HG02840 (cell line): Measurements from ENCODE around the gene PRKCQ.
"Not testable (repeated sequence)": the region's sequence is repeated elsewhere in the genome, so short reads cannot be mapped to it uniquely, and the experiment has no call there.

Experiments
- ATAC-seq: cut with Tn5 transposase; IDR thresholded peaks from one replicate; pipeline ENCODE4 v1.9.1; 2021; ENCODE audit warnings: mild to moderate bottlenecking, moderate library complexity, moderate number of reproducible peaks; ENCODE audit not compliant: unreplicated experiment, low FRiP score

PRKCQ gene

GRCh38 chr10:6597478-6597877 lies 17.4 kb upstream of the PRKCQ start:
- ATAC-seq, result no peak

GRCh38 chr10:6595499-6595898 lies 15.4 kb upstream of the PRKCQ start:
- ATAC-seq, result no peak

DNA sequence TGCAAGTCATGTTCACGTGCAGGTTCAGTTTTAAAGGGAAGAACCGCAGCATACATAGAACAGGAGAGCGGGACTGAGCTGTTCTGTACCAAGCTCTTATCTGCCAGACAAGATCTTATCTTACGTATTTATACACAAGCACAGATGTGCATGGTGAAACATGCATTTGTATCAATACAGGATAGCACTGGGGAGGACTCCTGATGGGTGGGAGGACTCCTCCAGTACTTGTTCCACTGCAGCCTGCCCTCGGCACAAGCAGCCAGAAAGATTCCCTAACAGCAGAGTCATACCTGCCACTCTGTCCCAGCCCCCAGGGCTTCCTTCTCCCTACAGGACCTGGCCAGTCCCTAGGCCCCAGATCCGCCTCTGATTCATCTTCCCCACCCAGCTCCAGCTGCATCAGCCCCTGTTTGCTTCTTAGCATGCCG lies 13.2 kb upstream of the PRKCQ start:
- no peak for ATAC-seq

DNA sequence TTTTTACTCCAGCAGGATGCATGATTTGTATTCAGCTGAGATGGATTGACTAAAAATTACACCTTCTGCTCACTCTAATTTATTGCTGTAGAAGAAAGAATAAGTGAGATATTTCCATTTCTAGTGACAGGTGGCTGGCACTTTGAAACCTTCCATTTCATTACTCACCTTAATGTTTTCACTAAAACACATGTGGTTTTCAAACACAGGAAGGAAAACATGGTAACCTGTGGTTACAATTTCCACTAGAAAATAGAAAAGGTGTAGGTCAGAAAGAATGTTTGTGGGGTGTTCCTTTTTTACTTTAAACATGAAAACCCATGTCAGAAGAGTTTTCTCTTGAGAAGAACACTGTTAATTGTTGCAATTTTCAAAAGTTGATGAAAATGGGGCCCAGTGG lies 12.0 kb upstream of the PRKCQ start:
- ATAC-seq, result no peak

DNA sequence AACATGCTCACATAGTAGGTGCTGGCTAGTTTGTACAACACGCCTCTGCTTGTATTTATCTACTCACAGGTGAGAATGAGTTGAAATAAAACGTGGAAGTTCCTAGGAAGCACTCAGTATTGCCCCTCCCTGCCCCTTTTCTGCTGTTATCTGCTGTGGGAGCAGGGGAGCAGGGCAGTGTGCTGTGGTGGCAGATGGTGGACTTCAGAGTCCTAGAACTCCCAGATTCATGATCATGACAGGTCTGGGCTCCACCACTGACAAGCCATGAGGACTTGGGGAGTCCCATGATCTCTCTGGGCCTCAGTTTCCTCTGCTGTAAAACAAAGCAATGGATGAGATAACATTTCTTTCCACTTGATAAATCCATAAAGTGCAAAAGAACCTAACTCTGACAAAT lies 11.6 kb upstream of the PRKCQ start:
- ATAC-seq, result no peak

GRCh38 chr10:6590100-6590499 lies 10.0 kb upstream of the PRKCQ start:
- ATAC-seq, result no peak

GRCh38 chr10:6589287-6590094 lies 9.4 kb upstream of the PRKCQ start:
- ATAC-seq, result no peak

DNA sequence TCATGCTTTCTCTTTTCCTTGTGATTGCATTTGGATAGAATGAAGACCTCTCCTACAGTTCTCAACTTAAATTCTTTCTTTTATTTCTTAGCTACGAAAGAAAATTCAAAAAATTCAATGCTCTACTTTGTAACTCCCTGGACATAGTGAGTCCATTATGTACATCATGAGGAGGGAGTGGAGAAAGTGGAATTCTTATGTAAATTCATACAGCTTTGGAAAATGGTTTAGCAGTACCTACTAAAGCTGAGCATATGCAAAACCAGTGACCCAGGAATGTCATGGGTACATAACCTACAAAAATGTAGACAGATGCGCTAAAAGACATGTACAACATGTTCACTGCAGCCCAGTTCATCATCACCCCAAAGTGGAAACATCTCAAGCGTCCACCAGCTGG lies 8.8 kb upstream of the PRKCQ start:
- no peak for ATAC-seq

DNA sequence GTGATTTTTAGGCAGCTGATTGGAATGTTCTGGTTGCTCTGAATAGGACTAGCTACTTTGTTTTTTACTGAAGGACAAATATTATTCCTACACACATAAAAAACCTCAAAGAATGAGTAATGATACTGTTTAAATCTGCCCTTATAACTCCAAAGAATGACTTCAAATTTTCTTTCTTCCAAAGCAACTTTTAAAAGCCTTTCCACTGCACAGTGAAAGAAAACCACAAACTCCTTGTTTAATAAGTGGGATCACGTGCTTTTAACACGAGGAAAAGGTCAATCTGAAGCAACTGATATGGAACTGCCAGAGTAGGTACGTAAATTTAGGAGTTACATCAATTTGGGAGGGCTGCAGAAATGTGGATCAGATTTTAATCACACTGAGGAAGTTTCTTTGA lies 8.0 kb upstream of the PRKCQ start:
- ATAC-seq, result no peak

GRCh38 chr10:6586501-6586900 lies 6.4 kb upstream of the PRKCQ start:
- ATAC-seq, result no peak

DNA sequence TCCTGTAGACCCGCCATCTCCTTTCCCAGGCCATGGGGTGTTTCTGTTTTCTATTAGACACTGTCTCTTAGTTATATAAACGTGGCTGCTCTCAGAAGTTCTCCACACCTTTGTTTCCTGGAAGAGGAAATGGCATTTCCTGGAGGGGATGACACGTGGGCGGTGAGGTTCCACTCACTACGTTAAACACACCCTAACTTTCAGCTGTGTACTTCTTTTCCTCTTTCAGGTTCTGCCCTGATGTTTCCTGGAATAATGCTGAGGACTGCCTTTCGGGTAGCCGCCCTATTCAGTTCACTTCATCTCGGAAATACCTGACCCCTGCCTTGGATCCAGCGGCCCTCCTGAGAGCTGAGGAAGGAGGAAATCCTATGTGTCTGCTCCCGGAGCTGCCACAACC lies 3.4 kb upstream of the PRKCQ start:
- ATAC-seq, result no peak

- not testable (repeated sequence) for ATAC-seq
These were observed 2.8 kb upstream of the PRKCQ start for GRCh38 chr10:6582913-6583312.

DNA sequence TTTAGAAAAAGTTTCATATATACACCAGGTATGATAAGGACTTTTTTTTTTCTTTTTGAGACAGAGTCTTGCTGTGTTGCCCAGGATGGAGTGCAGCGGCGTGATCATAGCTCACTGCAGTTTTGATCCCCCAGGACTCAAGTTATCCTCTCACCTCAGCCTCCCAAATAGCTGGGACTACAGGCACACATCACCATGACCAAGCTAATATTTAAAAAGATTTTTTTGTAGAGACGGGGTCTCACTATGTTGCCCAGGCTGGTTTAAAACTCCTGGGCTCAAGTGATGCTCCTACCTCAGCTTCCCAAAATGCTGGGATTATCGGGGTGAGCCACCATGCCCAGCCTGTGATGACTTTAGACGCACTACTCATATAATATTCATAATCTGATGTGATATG lies 2.2 kb upstream of the PRKCQ start:
- ATAC-seq, result no peak

- no peak for ATAC-seq
These were observed 1.7 kb upstream of the PRKCQ start for GRCh38 chr10:6581778-6582228.

- ATAC-seq, result not testable (repeated sequence)
These were observed 1.1 kb upstream of the PRKCQ start for GRCh38 chr10:6581223-6581622.

GRCh38 chr10:6580279-6581029 lies 378 bp upstream of the PRKCQ start:
- ATAC-seq, result peak; percentile 88

DNA sequence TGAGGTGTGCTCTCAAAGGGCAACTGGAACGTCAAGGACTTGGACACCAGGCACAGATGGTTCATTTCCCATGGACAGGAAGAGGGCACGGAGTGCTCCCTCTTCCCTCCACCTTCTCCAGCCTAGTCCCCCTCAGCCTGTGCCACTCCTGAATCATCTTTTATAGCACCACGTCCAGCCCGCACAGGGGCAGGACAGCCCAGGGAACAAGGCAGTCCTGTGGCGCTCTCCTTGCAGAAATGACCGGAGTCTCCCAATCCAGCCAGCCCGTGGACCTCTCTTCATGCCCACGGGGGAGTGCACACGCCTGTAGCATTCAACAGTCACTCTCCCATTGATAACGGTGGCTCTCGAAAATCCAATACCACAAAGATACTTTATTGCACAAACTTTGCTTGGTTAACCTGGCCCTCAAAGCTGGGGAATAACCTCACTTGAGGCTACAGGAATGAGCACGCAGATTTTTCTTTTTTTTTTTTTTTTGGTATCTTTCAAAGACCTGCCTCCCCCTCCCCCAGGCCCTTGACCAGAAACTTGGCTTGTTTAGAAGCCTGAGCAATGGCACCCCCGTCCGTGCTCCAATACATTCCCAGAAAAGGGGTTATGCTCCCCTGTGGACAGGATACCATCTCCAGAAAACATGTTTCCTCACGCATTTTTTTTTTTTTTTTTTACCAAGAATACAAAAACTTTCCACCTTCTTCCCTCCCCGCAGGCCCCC lies 733 bp downstream of the PRKCQ start:
- ATAC-seq, result no peak

- no peak for ATAC-seq
These were observed 1.3 kb downstream of the PRKCQ start for GRCh38 chr10:6578795-6579182.

- ATAC-seq, result no peak
These were observed 1.8 kb downstream of the PRKCQ start for GRCh38 chr10:6578251-6578771.

DNA sequence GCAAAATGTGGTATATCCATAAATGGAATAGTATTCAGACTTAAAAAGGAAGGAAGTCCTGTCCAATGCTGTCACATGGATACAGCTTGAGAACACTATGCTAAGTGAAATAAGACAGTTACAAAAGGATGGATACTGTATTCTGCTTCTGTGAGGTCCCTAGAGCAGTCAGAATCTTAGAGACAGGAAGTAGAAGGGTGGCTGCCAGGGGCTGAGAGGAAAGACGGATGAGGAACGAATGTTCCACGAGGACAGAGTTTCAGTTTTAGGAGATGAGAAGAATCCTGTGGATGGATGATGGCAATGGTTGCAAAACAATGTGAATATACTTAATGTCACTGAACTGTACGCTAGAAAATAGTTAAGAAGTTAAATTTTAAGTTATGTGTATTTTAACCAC lies 3.8 kb downstream of the PRKCQ start:
- no peak for ATAC-seq

- ATAC-seq, result no peak
These were observed 5.4 kb downstream of the PRKCQ start for GRCh38 chr10:6574664-6575176.
